Left ventricle myocardium inferior (tissue), 1 donor: ENCODE results near the gene KIF25. TPM values are rescaled to one million over a fixed set of nuclear protein-coding genes. Genes with fewer than 3 reads are reported as not detected.

ENCODE experiments used
- DNase-seq: peaks from one replicate; pipeline ENCODE4 v3.0.0-alpha.2; 2020
- H3K27ac ChIP-seq: fragments of 200-600 bp; replicated peaks from 2 replicates; pipeline ENCODE4 v1.8.0; 2021
- H3K27me3 ChIP-seq: fragments of 200-600 bp; 2 replicates; pipeline ENCODE4 v1.8.0; 2021; ENCODE audit warnings: low read depth
- H3K36me3 ChIP-seq: fragments of 200-600 bp; 2 replicates; pipeline ENCODE4 v1.8.0; 2021
- H3K4me1 ChIP-seq: fragments of 200-600 bp; 2 replicates; pipeline ENCODE4 v1.8.0; 2021
- H3K4me3 ChIP-seq: fragments of 200-600 bp; 2 replicates; pipeline ENCODE4 v1.8.0; 2021; ENCODE audit warnings: mild to moderate bottlenecking, moderate library complexity
- H3K9me3 ChIP-seq: fragments of 200-600 bp; replicated peaks from 2 replicates; pipeline ENCODE4 v1.8.0; 2021
- intact Hi-C: fragments of 100-400 bp; cut with micrococcal nuclease; formaldehyde crosslinking; loops from one replicate; pipeline ENCODE4 v1.11.0; 2022
- total RNA-seq: library from RNA; stranded (reverse); fragmentation: NEBNext Ultra II Directional; extraction: Animal tissue kit (Norgen Biotek cat#: 25700); gene quantifications from one replicate; pipeline ENCODE4 v1.2.1, GENCODE V29; 2021
- TF ChIP-seq, protein P1 (sequence below): fragments of 200-600 bp; IDR thresholded peaks from 2 replicates; pipeline ENCODE4 v1.8.0; 2021; ENCODE audit warnings: antibody characterized with exemption, mild to moderate bottlenecking, borderline replicate concordance
- donor health status: DM: no; HTN: yes; CAD: no; lungs with severe emphysema.

The KIF25 gene
- total RNA-seq, 1 donor from 2014 or later = 0.22 TPM

DNA sequence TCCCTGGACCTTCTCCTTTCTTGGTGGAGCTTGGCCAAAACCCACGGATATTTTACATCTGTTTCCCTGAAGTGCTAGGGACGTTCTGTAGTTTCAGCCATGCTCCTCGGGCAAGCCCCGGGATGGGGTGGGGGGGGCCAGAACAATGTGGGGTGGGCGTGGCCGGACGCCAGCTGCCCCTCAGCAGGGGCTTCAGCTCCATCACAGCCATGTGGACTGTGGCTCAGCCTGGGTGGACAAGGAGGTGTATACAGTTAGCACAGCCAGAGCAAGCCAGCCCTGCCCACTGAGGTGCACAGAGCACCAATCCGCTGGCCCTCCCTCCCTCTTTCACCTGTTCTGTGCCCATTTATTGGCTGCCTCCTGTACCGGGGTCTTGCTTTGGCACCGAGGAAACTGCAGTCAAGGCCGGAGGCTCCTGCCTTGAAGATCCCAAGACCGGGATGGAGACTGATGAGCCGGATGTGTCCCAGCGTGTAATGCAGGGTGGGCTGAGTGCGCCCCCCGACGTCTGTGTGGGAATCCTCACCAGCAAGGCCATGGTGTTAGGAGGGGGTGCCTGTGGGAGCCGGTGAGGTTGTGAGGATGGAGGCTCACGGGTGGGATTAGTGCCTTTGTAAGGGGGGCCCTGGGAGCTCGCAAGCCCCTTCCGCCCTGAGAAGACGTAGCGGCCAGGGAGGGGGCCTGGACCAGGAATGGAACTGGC lies 53.6 kb downstream of the KIF25 start:
- no peaks in the 10 kb centered on the region for H3K36me3 ChIP-seq
- no peaks in the 10 kb centered on the region for H3K9me3 ChIP-seq
- DNase-seq = no peak
- intact Hi-C loops = no loop called here
- H3K4me1 ChIP-seq = peaks cover 37% of the 10 kb centered on the region
- H3K4me3 ChIP-seq = no peak overlapping the region
- H3K27ac ChIP-seq = peak overlapping the region; percentile 27
- no peaks in the 10 kb centered on the region for H3K27me3 ChIP-seq
- TF ChIP-seq, protein P1, sequence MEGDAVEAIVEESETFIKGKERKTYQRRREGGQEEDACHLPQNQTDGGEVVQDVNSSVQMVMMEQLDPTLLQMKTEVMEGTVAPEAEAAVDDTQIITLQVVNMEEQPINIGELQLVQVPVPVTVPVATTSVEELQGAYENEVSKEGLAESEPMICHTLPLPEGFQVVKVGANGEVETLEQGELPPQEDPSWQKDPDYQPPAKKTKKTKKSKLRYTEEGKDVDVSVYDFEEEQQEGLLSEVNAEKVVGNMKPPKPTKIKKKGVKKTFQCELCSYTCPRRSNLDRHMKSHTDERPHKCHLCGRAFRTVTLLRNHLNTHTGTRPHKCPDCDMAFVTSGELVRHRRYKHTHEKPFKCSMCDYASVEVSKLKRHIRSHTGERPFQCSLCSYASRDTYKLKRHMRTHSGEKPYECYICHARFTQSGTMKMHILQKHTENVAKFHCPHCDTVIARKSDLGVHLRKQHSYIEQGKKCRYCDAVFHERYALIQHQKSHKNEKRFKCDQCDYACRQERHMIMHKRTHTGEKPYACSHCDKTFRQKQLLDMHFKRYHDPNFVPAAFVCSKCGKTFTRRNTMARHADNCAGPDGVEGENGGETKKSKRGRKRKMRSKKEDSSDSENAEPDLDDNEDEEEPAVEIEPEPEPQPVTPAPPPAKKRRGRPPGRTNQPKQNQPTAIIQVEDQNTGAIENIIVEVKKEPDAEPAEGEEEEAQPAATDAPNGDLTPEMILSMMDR = peak; percentile 23

DNA sequence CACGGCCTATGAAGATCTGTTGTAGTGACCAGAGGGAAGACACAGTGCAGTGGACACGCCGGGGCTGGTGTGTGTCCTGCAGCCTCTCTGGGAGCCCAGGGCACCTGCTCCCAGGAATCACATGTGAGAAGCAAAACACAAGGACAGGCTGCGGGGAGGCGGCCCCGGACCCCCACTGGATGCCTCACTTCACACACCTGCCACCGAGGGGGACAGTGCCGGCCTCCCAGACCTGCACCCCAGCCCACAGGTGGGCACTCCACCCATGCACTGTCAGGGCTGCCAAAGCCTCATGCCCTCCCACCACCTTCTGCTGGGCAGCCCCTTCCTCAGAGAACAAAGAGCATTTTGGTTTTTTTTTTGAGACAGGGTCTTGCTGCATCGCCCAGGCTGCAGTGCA lies 54.2 kb downstream of the KIF25 start:
- H3K4me1 ChIP-seq = peaks cover 37% of the 10 kb centered on the region
- intact Hi-C loops = no loop called here
- no peaks in the 10 kb centered on the region for H3K27me3 ChIP-seq
- TF ChIP-seq, protein P1 = no peak
- no peaks in the 10 kb centered on the region for H3K9me3 ChIP-seq
- no peak for DNase-seq
- no peak overlapping the region for H3K4me3 ChIP-seq
- no peak overlapping the region for H3K27ac ChIP-seq
- no peaks in the 10 kb centered on the region for H3K36me3 ChIP-seq

- Histone ChIP-seq H3K4me1 (peaks cover 39% of the 10 kb centered on the region), H3K4me3 (no peak overlapping the region), H3K9me3 (no peaks in the 10 kb centered on the region), H3K27ac (no peak overlapping the region), H3K27me3 (no peaks in the 10 kb centered on the region), H3K36me3 (no peaks in the 10 kb centered on the region)
- TF ChIP-seq, protein P1 = no peak
- no peak for DNase-seq
- intact Hi-C loops = no loop called here
These were observed 54.9 kb downstream of the KIF25 start for GRCh38 chr6:168052291-168052891.

DNA sequence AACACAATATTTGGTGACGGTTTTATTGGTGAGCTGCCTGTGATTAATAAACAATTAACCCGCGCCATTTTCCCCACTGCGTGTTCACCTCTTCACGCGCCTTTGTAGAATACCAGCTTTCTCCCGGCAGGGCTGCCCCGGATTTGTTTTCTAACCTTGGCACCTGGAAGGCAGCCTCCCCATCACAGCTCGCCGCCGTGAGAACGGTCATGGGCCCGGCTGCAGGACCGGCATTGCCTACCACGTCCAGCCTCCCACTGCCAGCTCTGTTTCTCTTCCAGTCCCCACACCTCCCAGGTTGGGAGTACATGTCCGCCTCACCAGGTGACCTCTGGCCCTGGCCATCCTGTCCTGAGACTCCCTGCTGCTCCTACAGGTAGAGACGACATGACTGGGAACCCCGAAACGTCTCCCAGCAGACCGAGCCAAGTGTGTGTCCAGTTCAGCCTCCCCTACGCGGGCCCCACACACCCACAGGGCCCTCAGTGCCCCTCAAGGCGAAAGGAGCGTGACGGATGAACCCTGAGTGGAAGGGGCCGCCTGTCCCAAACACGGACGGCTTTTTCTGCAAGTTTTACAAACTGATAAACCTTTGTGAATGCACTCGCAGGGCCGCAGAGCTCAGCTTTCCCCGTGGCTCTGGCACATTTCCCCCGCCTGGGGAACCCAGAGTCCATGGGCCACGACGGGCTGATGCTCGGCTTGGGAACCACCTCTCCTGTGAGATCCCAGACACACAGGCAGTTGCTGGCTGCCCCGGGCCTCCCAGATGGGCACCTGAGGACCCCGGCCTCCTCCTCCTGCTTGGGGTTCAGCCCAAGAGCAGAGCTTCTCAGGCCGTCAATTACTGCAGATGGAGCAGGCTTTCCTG lies 55.9 kb downstream of the KIF25 start:
- Histone ChIP-seq H3K27me3 (no peaks in the 10 kb centered on the region), H3K9me3 (no peaks in the 10 kb centered on the region), H3K36me3 (no peaks in the 10 kb centered on the region), H3K27ac (peak overlapping the region; percentile 88), H3K4me3 (no peak overlapping the region), H3K4me1 (peaks cover 39% of the 10 kb centered on the region)
- DNase-seq = no peak
- TF ChIP-seq, protein P1 = no peak
- intact Hi-C loops = no loop called here

DNA sequence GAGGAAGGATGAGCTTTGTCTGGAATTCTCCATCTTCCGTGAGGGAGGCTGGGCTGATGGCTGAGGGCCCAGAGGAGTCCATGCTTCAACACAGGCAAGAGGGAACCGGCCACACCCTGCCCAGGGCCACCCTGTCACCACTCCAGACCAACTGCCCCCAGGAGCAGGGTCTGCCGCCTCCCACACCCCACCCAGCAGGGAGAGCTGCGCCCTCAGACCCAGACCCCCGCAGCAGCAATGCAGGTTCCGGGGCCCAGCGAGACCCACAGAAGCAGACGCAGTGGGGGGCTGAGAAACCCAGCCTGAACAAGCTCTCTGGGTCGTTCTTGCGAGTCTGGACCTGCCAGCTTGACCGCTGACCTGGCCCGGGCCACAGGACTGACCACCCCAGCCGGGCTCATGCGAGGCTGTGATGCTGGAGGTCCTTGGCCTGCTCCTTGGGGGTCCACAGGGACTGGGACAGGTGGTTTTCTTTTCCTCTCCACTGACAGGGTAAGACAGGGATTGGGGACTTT lies 56.5 kb downstream of the KIF25 start:
- Histone ChIP-seq H3K27ac (peak overlapping the region; percentile 88), H3K27me3 (no peaks in the 10 kb centered on the region), H3K4me1 (peaks cover 39% of the 10 kb centered on the region), H3K4me3 (no peak overlapping the region), H3K9me3 (no peaks in the 10 kb centered on the region), H3K36me3 (no peaks in the 10 kb centered on the region)
- DNase-seq = no peak
- intact Hi-C loops = no loop called here
- TF ChIP-seq, protein P1 = no peak
